HG03439 (cell line): ENCODE measurements around the gene BSPRY.
"Not testable (repeated sequence)": the region's sequence is repeated elsewhere in the genome, so short reads cannot be mapped to it uniquely, and the experiment has no call there.

ENCODE experiments used
- ATAC-seq: cut with Tn5 transposase; IDR thresholded peaks from one replicate; pipeline ENCODE4 v1.9.1; 2021; ENCODE audit warnings: mild to moderate bottlenecking, moderate library complexity; ENCODE audit not compliant: unreplicated experiment

Gene BSPRY

DNA sequence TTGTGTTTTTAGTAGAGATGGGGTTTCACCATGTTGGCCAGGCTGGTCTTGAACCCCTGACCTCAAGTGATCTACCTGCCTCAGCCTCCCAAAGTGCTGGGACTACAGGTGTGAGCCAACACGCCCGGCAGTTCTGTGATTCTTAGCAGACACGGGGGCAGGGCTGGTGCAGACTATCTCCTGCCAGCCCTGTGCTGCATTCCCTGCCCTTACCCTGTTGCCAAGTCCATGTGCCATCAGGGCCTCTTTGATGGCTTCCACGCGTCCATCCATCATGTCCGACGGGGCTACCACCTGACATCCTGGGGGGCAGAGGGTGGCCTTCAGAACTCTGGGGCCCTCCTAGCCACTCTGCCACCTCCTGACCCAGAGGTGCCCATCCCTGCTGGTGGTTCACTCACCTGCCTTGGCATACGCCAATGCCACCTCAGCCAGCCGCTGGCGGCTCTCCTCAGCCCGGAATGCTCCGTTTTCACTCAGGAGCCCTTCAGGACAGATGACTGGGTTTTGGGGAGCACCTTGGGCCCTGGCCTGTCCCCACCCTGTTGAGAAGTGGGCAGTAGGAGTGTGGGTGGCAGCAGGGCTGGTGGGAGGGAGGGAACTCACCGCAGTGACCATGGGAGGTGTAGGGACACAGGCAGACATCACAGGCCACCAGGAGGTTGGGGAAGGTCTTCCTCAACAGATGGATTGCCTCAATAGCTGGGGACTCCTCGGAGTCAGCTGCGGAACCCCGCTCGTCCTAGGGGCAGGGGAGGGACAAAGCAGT lies 41.0 kb downstream of the BSPRY start:
- no peak for ATAC-seq

DNA sequence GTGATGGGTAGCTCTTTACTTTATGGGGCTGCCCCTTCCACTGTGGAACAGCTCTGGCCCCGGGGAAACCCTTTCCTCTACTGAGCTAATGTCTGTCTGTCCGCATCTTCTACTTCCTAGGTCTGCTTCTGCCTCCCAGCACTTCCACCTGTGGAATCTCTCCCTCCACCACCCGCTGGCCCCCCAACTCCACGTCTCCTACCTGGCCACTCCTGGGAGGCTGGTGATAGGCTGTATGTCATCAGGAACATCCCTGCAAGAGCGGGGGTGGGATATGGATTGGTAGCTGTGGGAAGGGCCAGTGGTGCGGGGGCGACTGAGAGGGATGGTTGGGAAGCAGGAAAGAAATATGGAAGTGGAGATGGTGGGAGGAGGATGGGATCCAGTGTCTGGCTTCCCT lies 42.6 kb downstream of the BSPRY start:
- ATAC-seq = no peak

DNA sequence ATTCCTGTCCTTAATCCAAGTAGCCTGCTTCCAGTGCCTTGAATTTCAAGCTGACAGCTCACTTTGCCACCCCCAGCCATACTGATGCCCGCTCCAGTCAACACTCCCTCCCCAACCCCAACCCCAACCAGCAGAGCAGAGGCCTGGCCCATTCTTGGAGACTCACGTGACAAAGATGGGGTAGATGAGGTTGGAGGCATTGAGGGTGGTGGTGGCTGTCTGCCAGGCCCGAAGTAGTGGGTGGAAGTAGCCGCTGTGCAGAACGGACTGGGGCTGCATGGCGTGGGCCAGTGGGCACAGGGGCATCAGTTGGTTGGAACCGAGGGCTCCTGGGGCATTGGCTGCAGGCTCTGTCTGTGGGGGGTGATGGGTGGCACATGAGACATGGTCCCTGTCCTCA lies 43.9 kb downstream of the BSPRY start:
- ATAC-seq = no peak

DNA sequence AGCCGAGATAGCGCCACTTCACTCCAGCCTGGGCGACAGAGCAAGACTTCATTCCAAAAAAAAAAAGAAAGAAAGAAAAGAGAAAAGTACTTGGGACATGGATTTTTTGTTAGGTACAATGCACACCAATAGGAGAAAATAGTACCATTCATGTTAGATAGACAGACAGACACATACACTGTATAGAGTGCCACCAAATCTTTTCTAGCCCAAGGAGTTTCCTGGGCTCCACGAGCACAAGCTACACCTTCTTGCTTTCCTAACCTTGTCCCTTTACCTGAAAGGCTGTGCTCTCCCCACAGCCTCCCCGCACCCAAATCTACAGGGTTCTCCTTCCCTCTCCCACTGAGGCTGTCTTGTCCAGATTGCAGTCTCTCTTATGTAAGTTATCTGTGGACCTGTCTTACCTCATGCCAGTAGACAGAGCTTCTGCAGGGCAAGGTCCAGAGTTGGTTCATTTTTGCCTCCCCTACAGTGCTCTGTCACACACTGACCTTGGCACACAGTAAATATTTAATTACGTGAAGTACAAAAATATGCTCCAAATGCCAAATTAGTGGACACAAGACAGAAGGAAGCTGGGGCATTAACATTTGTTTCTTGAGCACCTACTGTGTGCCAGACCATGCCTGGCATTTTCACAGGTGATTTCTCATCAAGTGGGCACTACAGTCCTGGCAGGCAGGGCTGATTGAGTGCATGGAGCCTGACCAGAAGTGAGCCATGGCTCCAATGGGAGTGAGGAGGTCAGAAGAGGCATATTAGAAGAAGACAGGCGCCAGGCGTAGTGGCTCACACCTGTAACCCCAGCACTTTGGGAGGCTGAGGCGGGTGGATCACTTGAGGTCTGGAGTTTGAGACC lies 45.9 kb downstream of the BSPRY start:
- no peak for ATAC-seq

DNA sequence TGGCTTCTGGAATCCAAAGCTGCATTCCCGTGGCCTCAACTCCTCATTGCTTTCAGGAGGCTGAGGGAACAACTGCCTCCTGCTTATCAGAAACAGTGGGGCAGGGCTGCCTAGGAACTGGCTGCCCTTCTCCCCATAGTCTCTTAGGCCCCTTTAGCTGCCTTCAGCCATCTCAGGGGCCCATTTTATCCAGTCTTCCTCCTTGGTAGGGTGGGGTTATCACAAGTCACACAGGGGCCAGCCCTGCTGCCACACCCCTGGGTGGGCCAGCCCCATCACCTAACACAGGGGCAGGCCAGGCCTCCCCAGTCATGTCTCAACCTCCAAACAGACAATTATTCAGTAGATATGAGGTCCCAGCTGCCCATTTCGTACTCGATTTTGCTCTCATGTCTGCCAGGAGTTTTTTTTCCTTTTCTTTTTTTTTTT lies 47.9 kb downstream of the BSPRY start:
- ATAC-seq = no peak

DNA sequence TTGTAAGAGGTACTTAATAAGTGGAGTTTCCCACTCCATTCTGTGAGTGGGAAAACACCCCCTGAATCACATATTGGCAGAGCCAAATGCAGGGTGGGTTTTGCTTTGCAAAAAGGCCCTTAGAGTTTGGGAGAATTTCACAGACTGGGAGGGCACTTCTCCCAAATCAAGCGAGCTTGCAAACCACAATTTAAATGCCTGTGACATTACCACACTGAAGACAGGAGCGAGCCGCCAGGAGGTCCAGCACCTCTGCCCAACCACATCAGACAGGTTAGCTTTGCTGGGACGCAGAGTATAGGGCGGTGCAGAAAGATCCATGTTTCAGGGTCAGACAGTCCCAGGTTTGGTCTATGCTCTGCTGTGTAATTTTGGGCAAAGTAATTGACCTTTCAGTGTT lies 49.5 kb downstream of the BSPRY start:
- ATAC-seq = no peak

DNA sequence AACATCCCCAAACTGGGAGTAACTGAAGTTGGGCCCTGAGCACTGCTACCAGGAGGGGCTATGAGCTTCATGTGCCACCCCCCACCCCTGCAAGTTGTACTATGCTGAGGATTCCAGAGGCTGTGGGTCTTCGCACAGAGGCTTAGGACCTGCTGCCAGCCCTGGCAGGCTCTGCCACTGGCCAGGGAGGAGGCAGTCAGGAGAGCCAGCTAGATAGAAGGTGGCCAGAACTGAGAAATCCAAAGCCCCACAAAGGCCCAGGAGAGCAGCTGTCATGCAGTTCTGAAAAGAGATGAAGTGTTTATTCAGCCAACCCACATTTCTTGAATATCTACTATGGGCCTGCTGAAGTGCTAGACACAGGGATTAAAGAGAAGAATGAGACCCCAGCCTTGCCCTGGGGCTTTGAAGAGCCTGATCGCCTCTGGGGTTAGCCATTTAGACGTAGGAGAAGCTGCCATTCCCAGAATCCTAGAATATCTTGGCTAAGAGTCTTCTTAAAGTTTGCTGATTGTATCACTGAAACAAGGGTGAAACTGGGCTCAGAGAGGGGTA lies 50.4 kb downstream of the BSPRY start:
- ATAC-seq = no peak

DNA sequence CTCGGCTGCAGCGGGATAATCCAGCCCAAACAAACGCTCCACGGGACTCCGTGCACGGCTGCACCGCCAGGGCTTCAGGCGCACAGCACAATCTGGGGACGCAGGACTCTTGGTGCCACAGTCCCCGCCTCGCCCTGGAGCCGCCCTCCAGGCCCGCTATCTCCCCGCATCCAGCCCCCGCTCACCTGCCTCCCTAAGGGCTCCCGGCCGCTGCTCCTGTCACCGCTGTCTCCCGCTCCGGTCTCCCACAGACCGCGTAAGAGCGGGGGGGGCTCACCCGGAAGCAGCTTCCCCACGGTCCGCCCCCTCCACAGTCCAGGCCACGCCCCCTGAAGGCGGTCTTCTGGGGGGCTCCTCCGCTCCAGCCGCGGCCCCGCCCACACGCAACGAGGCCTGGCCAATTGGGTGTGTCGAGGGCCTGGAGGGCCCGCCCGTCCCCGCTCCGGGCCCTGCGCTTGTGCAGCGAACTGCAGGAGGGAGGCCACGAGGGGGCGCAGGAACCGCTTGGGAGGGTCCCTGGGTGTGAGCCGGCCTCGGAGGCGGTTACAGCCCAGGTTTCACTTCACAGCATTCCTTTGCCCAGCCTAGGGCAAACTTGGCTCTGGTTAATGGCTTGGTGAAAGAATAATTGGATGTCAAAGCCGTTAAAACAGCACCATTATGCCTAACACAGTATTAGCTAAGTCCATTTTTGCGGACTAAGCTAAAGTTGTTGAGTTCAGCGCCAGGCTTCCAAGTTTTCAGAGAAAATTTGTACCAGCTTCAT lies 51.9 kb downstream of the BSPRY start, which contains the start of gene ALAD:
ALAD (minus strand) TSS at position 258 of the 766 bp plus-strand sequence. CDS start 7,725 bp downstream, outside the sequence.
- peak; percentile 98 for ATAC-seq

DNA sequence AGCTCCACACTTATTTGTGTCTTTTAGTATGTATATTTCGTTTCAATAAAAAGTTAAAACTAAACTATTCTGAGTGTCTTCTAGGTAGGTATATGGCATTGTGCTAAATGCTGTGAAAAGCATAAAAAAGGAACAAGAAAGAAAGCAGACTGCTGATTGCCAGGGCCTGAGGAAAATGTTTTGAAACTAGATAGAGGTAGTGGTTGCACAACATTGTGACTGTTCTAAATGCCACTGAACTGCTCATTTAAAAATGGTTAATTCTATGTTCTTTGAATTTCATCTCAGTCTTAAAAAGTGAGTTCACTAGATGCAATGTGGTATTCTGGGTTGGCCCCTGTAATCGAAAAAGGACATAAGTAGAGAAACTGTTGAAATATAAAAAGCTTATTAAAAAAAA lies 54.3 kb downstream of the BSPRY start:
- no peak for ATAC-seq

DNA sequence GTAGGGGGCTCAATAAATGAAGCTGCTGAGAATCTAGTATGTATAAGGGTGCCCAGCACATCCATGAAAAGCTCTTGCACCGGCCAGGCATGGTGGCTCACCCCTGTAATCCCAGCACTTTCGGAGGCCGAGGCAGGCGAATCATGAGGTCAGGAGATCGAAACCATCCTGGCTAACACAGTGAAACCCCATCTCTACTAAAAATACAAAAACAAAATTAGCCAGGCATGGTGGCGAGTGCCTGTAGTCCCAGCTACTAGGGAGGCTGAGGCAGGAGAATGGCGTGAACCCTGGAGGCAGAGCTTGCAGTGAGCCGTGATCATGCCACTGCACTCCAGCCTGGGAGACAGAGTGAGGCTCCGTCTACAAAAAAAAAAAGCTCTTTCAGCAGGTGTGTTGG lies 57.0 kb downstream of the BSPRY start:
- ATAC-seq = not testable (repeated sequence)

DNA sequence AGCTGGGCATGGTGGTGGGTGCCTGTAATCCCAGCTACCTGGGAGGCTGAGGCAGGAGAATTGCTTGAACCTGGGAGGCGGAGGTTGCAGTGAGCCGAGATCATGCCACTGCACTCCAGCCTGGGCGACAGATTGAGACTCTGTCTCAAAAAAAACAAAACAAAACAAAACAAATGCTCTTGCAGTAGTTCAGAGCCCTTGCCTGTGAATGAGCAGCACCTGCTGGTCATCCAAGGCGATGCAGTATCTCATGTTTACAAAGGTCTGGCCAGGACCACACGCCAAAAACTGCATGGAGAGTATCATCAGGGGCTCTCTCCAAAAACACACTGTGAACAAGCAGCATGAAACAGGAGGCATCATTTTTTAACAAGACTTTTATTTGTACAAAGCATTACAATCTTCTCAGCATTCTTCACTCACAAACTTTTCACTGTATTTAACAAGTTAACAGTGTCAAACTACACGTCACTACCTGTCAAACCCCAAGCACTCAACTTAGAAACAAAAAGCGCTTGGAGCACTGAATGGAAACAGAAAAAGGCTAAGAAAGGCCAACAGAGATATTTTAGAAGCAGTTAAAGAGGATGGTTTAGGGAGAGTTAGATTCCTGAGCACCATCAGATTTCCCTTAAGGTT lies 57.7 kb downstream of the BSPRY start:
- ATAC-seq = peak; percentile 25

DNA sequence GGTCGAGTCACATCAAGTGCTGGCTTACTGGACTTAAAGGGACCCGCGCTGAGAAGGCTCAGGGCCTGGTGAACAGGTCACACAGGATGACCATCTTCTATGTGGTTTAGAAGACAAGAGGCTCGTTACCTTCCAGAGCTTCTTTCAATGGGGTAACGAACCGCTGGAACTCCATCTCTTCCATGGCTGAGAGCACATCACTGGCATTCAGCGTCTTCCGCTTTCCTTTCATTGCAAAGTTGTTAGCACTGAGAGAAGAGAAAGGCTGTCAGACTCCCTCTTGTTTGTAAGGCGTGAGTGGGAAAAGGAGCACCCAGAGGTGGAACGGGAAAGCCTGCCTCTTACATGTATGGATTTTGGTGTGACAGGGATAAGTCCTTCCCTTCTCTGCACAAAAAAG lies 60.1 kb downstream of the BSPRY start:
- no peak for ATAC-seq

DNA sequence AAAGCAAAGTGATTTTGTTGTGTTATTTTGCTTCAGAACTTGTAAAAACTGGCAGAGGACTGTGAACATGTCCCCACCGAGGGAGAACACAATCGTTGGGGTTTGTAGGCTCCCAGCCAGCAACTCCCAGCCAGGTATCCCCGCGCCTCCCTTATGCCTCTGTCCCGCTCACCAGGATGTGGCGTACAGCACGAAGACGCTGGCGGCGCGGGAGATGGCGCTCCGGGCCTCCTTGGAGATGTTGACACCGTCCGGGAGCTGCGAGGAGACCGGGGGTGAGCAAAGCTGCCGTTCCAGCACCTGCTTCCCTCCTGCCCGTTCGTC lies 60.5 kb downstream of the BSPRY start:
- peak; percentile 6 for ATAC-seq

DNA sequence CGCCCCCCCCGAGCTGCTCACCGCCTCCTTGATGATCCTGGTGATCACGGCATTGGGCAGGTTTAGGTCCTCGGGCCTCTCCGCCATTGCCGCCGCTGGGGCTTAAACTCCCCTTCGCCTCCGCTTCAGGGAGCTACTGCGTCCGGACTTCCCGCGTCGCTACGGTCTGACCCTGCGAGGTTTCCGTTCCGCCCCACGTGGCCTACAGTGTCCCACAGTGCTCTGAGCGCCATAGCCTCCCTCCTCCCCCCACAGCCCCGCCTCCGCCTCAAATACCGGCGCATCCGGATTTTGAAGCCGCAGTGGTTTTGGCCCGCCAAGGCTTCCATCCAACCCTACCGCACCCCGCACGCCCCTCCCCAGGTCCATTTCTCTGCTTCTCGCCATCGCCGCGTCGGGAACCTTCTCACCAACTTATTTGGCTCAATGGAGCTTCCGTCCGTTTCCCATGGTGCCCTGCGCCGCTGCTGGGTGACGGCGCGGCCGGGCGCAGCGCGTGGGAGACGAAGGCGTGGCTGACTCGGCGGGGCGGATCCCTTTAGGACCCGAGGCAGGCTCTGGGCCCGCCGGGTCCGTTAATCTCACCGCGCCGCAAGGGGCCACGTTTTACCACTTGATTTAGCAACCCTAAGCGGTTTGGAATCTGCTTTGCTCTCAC lies 61.0 kb downstream of the BSPRY start, which contains the start of the genes C9orf43 and POLE3:
C9orf43 (plus strand) TSS at position 541 of the 658 bp plus-strand sequence. CDS start 2,747 bp downstream, outside the sequence.
POLE3 (minus strand) TSS at position 469 of the 658 bp plus-strand sequence; CDS start at position 87, 382 bp downstream.
- ATAC-seq = peak; percentile 92

DNA sequence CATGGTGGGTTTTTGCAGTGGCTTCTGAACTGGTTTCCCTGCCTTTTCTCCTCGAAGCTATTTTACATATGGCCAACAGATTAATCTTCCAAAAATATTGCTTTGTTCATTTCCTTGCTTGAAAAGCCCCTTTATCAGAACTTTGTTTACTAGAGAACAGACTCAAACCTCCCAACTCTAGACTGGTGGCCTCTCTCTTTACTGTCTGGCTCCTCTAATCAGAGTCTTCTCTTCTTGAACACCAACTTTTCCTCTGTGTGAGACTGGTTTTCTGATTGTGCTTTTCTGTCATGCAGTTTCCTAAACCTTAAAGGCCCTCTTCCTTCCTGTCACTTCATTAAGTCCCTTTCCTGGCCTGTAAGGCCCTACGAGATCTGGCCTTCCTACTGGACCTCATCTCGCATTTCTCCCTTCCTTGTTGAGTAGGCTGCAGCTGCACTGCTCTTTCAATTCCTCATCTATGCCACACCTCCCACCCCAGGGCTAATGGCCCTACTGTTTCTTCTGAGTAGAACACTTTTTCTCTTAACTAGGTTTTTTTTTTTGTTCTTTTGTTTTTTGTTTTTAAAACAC lies 66.9 kb downstream of the BSPRY start:
- ATAC-seq = peak; percentile 78

DNA sequence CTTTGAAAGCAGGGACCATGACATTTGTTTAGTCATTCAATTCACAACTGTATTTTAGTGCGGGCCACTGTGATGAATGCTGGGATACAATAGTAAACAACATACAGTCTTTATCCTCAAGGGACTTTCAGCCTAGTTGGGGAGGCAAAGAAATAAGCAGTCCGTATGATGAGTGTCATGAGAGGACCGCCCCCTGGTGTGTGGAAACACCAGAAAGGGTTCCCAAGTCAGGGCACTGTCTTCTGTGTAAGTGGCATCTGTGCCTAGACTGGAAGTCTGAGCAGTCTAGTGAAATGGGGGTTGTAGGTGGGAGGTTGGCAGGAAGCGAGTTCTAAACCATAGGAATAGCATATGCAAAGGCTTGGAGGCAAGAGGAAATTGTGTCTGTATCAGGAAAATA lies 68.0 kb downstream of the BSPRY start:
- ATAC-seq = no peak
